Endothelial cell of umbilical vein (primary cell): Measurements from ENCODE around the gene SLC35F3.

Source experiments
- FOS ChIP-seq: IDR thresholded peaks from 2 replicates; pipeline ENCODE4 v1.6.1; 2011; ENCODE audit warnings: mild to moderate bottlenecking, low read length, moderate library complexity, borderline replicate concordance; ENCODE audit not compliant: insufficient read depth
- POLR2A ChIP-seq: IDR thresholded peaks from 2 replicates; pipeline ENCODE4 v1.6.1; 2012; ENCODE audit warnings: low read depth, mild to moderate bottlenecking, control low read depth, low read length
- TF ChIP-seq, protein P1 (sequence below), 2 donors: IDR thresholded peaks; 1 replicate in 1 of 2; 2 replicates in 1 of 2; pipeline ENCODE4 v1.5.1; 2011; ENCODE audit warnings: low read length in 2 of 2, mild to moderate bottlenecking in 2 of 2, moderate library complexity in 2 of 2, control low read depth in 1 of 2, inconsistent platforms in 1 of 2, low read depth in 1 of 2; ENCODE audit not compliant: insufficient read depth in 1 of 2; ENCODE audit errors: extremely low read depth in 1 of 2

DNA sequence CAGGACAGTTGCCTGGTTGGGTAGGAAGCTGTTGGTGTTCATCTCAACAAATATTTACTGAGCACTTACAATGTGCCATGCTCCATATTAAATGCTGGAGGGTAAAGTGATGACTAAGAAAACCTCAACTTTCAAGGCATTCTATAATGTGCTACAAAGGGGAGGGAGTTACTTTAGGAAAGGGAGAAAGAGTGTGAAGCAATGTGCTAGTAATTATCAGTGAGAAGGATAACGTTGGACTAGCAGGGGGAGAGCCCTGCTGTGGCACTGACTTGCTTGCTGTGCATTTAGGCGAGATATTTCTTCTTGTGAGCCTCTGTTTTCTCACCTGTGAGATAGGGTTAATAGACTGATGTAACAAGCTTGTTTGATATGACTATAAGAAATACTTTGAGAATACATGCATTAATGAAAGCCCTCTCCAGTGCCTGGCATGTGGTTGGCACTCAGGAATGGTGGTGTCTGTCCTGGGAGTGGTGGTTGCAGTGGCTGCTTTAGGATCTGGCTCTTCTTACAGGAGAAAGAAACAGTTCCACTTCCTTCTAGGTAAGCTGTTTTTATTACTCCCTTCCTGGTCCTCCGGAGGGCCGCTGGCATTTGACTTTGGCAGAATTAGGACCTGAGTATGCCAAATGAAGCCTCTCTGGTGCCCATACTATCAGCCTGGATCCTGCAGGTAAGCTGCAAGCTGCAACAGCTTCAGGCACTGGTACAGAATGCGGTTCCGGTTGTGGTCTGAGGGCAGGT lies 357.7 kb downstream of the SLC35F3 start:
- TF ChIP-seq, protein P1, sequence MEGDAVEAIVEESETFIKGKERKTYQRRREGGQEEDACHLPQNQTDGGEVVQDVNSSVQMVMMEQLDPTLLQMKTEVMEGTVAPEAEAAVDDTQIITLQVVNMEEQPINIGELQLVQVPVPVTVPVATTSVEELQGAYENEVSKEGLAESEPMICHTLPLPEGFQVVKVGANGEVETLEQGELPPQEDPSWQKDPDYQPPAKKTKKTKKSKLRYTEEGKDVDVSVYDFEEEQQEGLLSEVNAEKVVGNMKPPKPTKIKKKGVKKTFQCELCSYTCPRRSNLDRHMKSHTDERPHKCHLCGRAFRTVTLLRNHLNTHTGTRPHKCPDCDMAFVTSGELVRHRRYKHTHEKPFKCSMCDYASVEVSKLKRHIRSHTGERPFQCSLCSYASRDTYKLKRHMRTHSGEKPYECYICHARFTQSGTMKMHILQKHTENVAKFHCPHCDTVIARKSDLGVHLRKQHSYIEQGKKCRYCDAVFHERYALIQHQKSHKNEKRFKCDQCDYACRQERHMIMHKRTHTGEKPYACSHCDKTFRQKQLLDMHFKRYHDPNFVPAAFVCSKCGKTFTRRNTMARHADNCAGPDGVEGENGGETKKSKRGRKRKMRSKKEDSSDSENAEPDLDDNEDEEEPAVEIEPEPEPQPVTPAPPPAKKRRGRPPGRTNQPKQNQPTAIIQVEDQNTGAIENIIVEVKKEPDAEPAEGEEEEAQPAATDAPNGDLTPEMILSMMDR (IDR thresholded peaks at IDR 0.05; ENCODE audit: extremely low read depth in 1 of 2, insufficient read depth in 1 of 2, low read depth in 1 of 2, low read length in 2 of 2) = no peak
- TF ChIP-seq FOS (no peak), POLR2A (no peak)
